Measurements from ENCODE around the gene ADAM19.

The ADAM19 gene

DNA sequence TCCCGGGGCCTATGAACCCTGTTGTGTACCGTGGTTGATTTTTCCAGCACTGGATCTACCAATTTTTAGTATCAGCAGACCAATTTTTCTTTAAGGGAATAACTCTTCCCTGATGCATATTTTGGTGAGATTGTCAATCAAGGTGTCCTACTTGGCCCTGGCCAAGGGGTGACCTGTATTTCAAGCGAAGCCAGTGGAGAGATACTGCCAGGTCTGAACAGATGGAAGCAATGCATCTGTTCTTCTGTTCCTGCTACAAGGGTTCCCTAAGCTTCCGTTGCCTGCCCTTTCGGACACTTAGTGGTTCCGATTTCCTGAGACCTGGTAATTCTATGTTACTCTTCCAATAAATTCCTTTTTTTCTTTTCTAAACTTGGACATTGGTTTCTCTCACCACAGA, 37.3 kb downstream of the ADAM19 start:
- Histone ChIP-seq H3K27ac (no peak overlapping the region), H3K4me1 (ENCODE audit: control insufficient read depth in 1 of 2, insufficient read depth in 1 of 2, low read depth in 1 of 2, low read length in 1 of 2) (peaks cover 44 to 46% of the 10 kb centered on the region in 2 experiments), H3K36me3 (peaks cover 40% of the 10 kb centered on the region), H3K27me3 (no peaks in the 10 kb centered on the region), H3K4me3 (ENCODE audit: low read depth in 1 of 2, low read length in 1 of 2) (no peak overlapping the region), H3K9me3 (no peaks in the 10 kb centered on the region)
- TF ChIP-seq, protein P1, sequence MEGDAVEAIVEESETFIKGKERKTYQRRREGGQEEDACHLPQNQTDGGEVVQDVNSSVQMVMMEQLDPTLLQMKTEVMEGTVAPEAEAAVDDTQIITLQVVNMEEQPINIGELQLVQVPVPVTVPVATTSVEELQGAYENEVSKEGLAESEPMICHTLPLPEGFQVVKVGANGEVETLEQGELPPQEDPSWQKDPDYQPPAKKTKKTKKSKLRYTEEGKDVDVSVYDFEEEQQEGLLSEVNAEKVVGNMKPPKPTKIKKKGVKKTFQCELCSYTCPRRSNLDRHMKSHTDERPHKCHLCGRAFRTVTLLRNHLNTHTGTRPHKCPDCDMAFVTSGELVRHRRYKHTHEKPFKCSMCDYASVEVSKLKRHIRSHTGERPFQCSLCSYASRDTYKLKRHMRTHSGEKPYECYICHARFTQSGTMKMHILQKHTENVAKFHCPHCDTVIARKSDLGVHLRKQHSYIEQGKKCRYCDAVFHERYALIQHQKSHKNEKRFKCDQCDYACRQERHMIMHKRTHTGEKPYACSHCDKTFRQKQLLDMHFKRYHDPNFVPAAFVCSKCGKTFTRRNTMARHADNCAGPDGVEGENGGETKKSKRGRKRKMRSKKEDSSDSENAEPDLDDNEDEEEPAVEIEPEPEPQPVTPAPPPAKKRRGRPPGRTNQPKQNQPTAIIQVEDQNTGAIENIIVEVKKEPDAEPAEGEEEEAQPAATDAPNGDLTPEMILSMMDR (IDR thresholded peaks at IDR 0.05) = no peak

DNA sequence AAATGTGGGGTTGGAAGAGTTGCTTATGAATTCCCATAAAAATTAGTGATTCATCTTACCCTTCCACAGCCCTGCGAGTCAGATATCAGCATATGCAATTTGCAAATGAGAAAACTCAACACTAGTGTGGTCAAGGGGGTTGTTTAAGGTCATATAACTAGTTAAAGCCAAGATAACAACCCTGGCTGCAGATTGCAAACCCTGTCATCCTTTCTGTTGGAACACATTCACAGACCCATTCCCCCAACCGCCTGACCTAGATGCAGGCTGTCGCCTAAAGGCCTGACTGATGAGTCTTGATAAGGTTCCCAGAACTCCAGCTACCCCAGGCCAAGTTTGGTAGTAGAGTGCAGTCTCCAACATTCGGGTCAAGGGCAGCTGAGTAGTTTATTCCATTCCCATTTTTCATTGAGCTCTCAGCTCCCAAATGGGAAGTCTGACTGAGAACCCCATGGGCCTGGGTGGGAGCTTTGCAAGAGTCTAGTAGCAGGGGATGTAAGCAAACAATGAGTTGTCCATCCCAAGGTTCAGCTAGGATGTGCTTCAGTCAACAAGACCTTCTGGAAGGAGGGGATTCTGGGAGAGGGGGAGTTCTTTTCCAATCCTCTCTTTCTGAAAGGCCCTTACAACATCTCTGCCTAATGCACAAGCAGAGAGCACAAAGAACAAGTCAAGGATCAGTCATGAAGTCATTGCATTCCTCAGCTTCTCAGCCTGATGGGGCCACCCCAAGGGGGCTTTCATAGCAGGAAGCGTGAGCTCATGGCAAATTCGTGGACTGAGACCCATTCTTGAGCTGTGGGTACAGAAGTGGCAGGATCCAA, 40.3 kb downstream of the ADAM19 start:
- no peaks in the 10 kb centered on the region for H3K27me3 ChIP-seq
- H3K4me3 ChIP-seq (ENCODE audit: low read depth in 1 of 2, low read length in 1 of 2) = no peak overlapping the region
- peaks cover 20 to 25% of the 10 kb centered on the region in 2 experiments for H3K4me1 ChIP-seq (ENCODE audit: control insufficient read depth in 1 of 2, insufficient read depth in 1 of 2, low read depth in 1 of 2, low read length in 1 of 2)
- H3K36me3 ChIP-seq = peaks cover 71% of the 10 kb centered on the region
- H3K9me3 ChIP-seq = no peaks in the 10 kb centered on the region
- TF ChIP-seq, protein P1 (IDR thresholded peaks at IDR 0.05) = no peak
- H3K27ac ChIP-seq = peak overlapping the region; percentile 24

DNA sequence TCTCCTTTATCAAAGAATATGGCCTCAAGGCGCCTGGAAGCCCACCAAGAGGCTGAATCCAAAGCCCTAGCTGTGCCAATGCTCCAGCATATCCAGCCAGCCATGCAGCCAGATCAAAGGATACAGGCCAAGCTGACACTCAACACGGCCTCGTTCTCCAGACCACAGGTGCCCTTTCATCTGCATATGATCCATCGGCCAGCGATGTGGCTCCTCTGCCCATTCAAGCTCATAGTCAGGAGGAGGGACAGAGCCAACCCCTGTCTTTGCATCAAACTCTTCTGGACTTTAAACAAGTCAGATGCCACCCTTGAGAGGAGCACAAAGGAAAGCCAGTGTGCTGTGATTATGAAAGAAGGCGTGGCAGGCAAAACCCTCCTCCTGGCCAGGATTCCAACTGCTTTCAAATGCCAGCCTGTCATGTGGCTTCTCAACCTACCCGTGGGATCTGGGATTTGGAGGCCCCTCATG, 42.5 kb downstream of the ADAM19 start:
- H3K27ac ChIP-seq = no peak overlapping the region
- TF ChIP-seq, protein P1 (IDR thresholded peaks at IDR 0.05) = no peak
- peaks cover 28 to 33% of the 10 kb centered on the region in 2 experiments for H3K4me1 ChIP-seq (ENCODE audit: control insufficient read depth in 1 of 2, insufficient read depth in 1 of 2, low read depth in 1 of 2, low read length in 1 of 2)
- H3K36me3 ChIP-seq = peaks cover 93% of the 10 kb centered on the region
- no peaks in the 10 kb centered on the region for H3K9me3 ChIP-seq
- H3K27me3 ChIP-seq = no peaks in the 10 kb centered on the region
- H3K4me3 ChIP-seq (ENCODE audit: low read depth in 1 of 2, low read length in 1 of 2) = no peak overlapping the region

DNA sequence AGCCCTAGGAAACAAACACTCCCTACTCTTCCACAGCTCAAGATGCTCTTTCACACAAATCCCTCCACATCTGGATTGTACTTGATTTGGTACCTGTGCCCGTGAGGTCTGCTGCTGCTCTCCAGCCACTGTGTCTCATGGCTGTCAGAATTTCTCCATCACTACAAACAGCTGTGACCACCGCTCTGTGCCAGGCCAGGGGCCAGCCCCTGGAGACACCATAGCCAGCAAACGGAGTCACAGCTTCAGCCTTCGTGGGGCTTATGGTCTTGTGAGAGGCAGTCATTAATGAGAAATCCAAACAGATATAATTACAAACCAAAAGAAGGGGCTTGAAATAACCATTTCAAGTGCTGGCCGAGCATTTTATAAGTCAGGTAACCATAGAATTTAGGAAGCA, 43.6 kb downstream of the ADAM19 start:
- H3K36me3 ChIP-seq = peaks cover 91% of the 10 kb centered on the region
- TF ChIP-seq, protein P1 (IDR thresholded peaks at IDR 0.05) = no peak
- no peaks in the 10 kb centered on the region for H3K27me3 ChIP-seq

DNA sequence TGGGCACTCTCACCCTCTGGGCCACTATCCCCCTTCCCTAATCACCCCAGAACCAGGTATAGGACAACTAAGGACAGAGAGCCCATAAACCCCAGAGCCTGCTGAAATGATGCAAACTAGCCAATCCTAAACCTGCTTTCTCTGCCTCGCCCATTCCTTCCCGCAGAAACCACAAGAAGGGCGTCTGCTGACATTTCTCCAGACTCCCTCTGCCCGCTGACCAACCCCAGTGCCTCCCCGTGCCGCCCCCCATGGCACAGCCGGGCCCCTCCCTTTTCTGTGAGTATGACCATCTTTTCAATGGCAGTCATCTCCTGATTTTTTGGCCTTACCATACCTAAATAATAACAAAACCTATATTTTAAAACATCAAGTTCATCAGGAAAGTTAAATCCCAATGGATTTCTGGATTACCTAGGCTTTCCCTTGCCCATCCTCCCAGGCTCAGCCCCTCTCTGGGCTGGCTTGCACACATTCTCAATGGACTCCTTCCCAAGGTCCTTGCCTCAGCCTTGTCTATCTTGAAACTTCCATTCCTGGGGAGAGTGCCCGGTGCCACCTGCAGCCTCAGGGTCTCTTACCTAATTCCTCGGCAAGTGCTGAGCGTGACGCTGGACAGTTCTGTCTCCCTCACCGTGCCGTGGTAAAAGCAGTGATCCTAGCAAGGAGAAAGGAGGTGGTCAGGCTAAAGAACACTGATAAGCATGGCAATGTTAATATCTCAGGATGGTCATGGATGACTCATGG, 45.2 kb downstream of the ADAM19 start:
- peaks cover 28 to 33% of the 10 kb centered on the region in 2 experiments for H3K4me1 ChIP-seq (ENCODE audit: control insufficient read depth in 1 of 2, insufficient read depth in 1 of 2, low read depth in 1 of 2, low read length in 1 of 2)

More for the DNA sequence above, 43.6 kb downstream of the ADAM19 start:
- Histone ChIP-seq H3K27ac (peak overlapping the region; percentile 10), H3K4me1 (ENCODE audit: control insufficient read depth in 1 of 2, insufficient read depth in 1 of 2, low read depth in 1 of 2, low read length in 1 of 2) (peaks cover 28 to 33% of the 10 kb centered on the region in 2 experiments), H3K4me3 (ENCODE audit: low read depth in 1 of 2, low read length in 1 of 2) (no peak overlapping the region), H3K9me3 (no peaks in the 10 kb centered on the region)

More for the DNA sequence above, 45.2 kb downstream of the ADAM19 start:
- TF ChIP-seq, protein P1 (IDR thresholded peaks at IDR 0.05) = no peak
- no peaks in the 10 kb centered on the region for H3K9me3 ChIP-seq
- H3K36me3 ChIP-seq = peaks cover 79% of the 10 kb centered on the region
- H3K27ac ChIP-seq = peak overlapping the region; percentile 55
- no peak overlapping the region for H3K4me3 ChIP-seq (ENCODE audit: low read depth in 1 of 2, low read length in 1 of 2)
- no peaks in the 10 kb centered on the region for H3K27me3 ChIP-seq
